GM11168 (cell line): ENCODE data around the gene FOCAD.

Experiments
- in situ Hi-C: fragments of 300-500 bp; cut with MboI; formaldehyde crosslinking; loops from one replicate; pipeline ENCODE4 v1.12.0; 2022; ENCODE audit warnings: low sequenced_read_pairs; ENCODE audit not compliant: unreplicated experiment

FOCAD gene

GRCh38 chr9:20786807-20787206, 102.7 kb downstream of the FOCAD start:
- in situ Hi-C loops: no loop called here

- in situ Hi-C loops: no loop called here
Measured at GRCh38 chr9:20788526-20789451, 104.7 kb downstream of the FOCAD start.

GRCh38 chr9:20790721-20791120, 106.7 kb downstream of the FOCAD start:
- in situ Hi-C loops: no loop called here

- in situ Hi-C loops: no loop called here
Measured at GRCh38 chr9:20791682-20792081, 107.6 kb downstream of the FOCAD start.

- in situ Hi-C loops: no loop called here
Measured at GRCh38 chr9:20804489-20805250, 120.6 kb downstream of the FOCAD start.

- in situ Hi-C loops: no loop called here
Measured at GRCh38 chr9:20805766-20806165, 121.7 kb downstream of the FOCAD start.

- in situ Hi-C loops: no loop called here
Measured at GRCh38 chr9:20808002-20808401, 123.9 kb downstream of the FOCAD start.

- in situ Hi-C loops: no loop called here
Measured at GRCh38 chr9:20811872-20812271, 127.8 kb downstream of the FOCAD start.

GRCh38 chr9:20815923-20816703, 132.1 kb downstream of the FOCAD start:
- in situ Hi-C loops: no loop called here

GRCh38 chr9:20823051-20823450, 139.0 kb downstream of the FOCAD start:
- in situ Hi-C loops: no loop called here

- in situ Hi-C loops: no loop called here
Measured at GRCh38 chr9:20831028-20831427, 147.0 kb downstream of the FOCAD start.

- in situ Hi-C loops: no loop called here
Measured at GRCh38 chr9:20832775-20833174, 148.7 kb downstream of the FOCAD start.

- in situ Hi-C loops: no loop called here
Measured at GRCh38 chr9:20835377-20836286, 151.6 kb downstream of the FOCAD start.

GRCh38 chr9:20837166-20837565, 153.1 kb downstream of the FOCAD start:
- in situ Hi-C loops: no loop called here

- in situ Hi-C loops: no loop called here
Measured at GRCh38 chr9:20838218-20838617, 154.2 kb downstream of the FOCAD start.

GRCh38 chr9:20844916-20845315, 160.9 kb downstream of the FOCAD start:
- in situ Hi-C loops: no loop called here

GRCh38 chr9:20848490-20848889, 164.4 kb downstream of the FOCAD start:
- in situ Hi-C loops: no loop called here

GRCh38 chr9:20853866-20854265, 169.8 kb downstream of the FOCAD start:
- in situ Hi-C loops: no loop called here

GRCh38 chr9:20854444-20854843, 170.4 kb downstream of the FOCAD start:
- in situ Hi-C loops: no loop called here

- in situ Hi-C loops: no loop called here
Measured at GRCh38 chr9:20863945-20864344, 179.9 kb downstream of the FOCAD start.
